ENCODE results near the gene HSD17B14.

- TF ChIP-seq POLR2AphosphoS5 (IDR thresholded peaks at IDR 0.05; ENCODE audit: low read depth, low read length) (0 out of 2 replicates have a peak, but pooled peaks have one; percentile 16), TAF1 (IDR thresholded peaks at IDR 0.05; ENCODE audit: borderline replicate concordance, low read depth, low read length) (no peak), POLR2A (IDR thresholded peaks at IDR 0.05; ENCODE audit: low read depth, low read length) (no peak)
Measured at GRCh38 chr19:48796298-48797083, 39.8 kb downstream of the HSD17B14 start.

Data from GM12892 (cell line).